K562 (cell line): ENCODE measurements around the gene SMC4.

Source experiments
- ATF6 ChIP-seq: sonication (generic); formaldehyde crosslinking; IDR thresholded peaks from 2 replicates; pipeline ENCODE4 v1.4.0; 2020; ENCODE audit warnings: mild to moderate bottlenecking, missing genetic modification reagents
- DPF2 ChIP-seq: fragments of 450-650 bp; IDR thresholded peaks from 2 replicates; pipeline ENCODE4 v1.6.1; 2016
- EZH2 ChIP-seq: IDR thresholded peaks from 2 replicates; pipeline ENCODE4 v1.6.1; 2012; ENCODE audit warnings: low read depth, mild to moderate bottlenecking, inconsistent platforms, low read length, borderline replicate concordance
- KDM4B ChIP-seq, 2 experiments: fragments of 450-650 bp in 1 of 2; sonication (generic) in 1 of 2; IDR thresholded peaks; 2 replicates each; pipeline ENCODE4 v1.6.1; 2016 to 2017; ENCODE audit warnings: borderline replicate concordance in 2 of 2, antibody characterized with exemption in 1 of 2, low read depth in 1 of 2, mild to moderate bottlenecking in 1 of 2
- NUFIP1 ChIP-seq: fragments of 450-650 bp; IDR thresholded peaks from 2 replicates; pipeline ENCODE4 v1.6.1; 2018; ENCODE audit not compliant: partially characterized antibody
- RAD21 ChIP-seq, 2 experiments: fragments of 250-450 bp in 1 of 2; fragments of 450-650 bp in 1 of 2; sonication (Bioruptor Pico) in 1 of 2; formaldehyde crosslinking in 1 of 2; IDR thresholded peaks in 1 of 2; conservative IDR thresholded peaks in 1 of 2; 2 replicates each; pipeline versions ENCODE4 v1.4.0 to v1.8.0; 2020 to 2022; ENCODE audit warnings: mild to moderate bottlenecking in 2 of 2, moderate library complexity in 1 of 2
- TAF15 ChIP-seq: fragments of 200-400 bp; formaldehyde crosslinking; IDR thresholded peaks from 2 replicates; pipeline ENCODE4 v1.6.1; 2017; ENCODE audit warnings: mild to moderate bottlenecking, low read depth, low read length, moderate library complexity
- ZKSCAN8 ChIP-seq: fragments of 200-800 bp; sonication (Bioruptor generic); IDR thresholded peaks from 2 replicates; pipeline ENCODE4 v1.6.1; 2016; ENCODE audit warnings: missing genetic modification characterization, missing compliant biosample characterization

- TF ChIP-seq ZKSCAN8 (CRISPR knock-in tag) (no peak), NUFIP1 (no peak), TAF15 (no peak), ATF6 (CRISPR knock-in tag) (no peak), RAD21 (CRISPR knock-in tag; conservative IDR thresholded peaks at IDR 0.05 in 1 of 2, IDR thresholded peaks at IDR 0.05 in 1 of 2) (no peak), KDM4B (IDR thresholded peaks at IDR 0.05; ENCODE audit: borderline replicate concordance in 2 of 2, low read depth in 1 of 2) (no peak), DPF2 (no peak), EZH2 (no peak)
Measured at GRCh38 chr3:160365869-160366522, 33.5 kb upstream of the SMC4 start.
